Measurements from ENCODE around the gene MUS81.

DNA sequence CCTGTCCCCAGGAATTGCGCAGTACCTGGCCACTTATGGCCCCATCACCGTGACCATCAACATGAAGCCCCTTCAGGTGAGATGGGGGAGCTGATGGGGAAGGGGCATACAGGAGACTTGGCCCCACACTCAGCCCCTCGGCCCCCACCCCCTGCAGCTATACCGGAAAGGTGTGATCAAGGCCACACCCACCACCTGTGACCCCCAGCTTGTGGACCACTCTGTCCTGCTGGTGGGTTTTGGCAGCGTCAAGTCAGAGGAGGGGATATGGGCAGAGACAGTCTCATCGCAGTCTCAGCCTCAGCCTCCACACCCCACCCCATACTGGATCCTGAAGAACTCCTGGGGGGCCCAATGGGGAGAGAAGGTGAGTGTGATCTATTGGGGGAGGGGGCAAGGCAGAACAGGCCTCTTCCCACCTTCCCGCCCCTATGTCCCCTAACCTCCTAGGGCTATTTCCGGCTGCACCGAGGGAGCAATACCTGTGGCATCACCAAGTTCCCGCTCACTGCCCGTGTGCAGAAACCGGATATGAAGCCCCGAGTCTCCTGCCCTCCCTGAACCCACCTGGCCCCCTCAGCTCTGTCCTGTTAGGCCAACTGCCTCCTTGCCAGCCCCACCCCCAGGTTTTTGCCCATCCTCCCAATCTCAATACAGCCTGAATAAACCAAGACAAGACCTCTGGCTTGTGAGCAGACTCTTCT lies 23.0 kb downstream of the MUS81 start:
- TF ChIP-seq CTCF (IDR thresholded peaks at IDR 0.05) = no peak
- TF ChIP-seq EP300 (IDR thresholded peaks at IDR 0.05) = no peak
- TF ChIP-seq POLR2A (IDR thresholded peaks at IDR 0.05) = no peak

All from tibial nerve (tissue), 4 donors.